Loucy (cell line): Measurements from ENCODE around the gene FOXL3.

Experiments
- EZH2phosphoT487 ChIP-seq: fragments of 200-600 bp; IDR thresholded peaks from 2 replicates; pipeline ENCODE4 v1.6.1; 2018; ENCODE audit warnings: antibody characterized with exemption, mild to moderate bottlenecking, moderate library complexity, borderline replicate concordance
- TF ChIP-seq, protein P1 (sequence below): fragments of 200-600 bp; sonication (generic); conservative IDR thresholded peaks from 2 replicates; pipeline ENCODE4 v1.5.1; 2014; ENCODE audit warnings: mild to moderate bottlenecking, antibody characterized with exemption, low read length

DNA sequence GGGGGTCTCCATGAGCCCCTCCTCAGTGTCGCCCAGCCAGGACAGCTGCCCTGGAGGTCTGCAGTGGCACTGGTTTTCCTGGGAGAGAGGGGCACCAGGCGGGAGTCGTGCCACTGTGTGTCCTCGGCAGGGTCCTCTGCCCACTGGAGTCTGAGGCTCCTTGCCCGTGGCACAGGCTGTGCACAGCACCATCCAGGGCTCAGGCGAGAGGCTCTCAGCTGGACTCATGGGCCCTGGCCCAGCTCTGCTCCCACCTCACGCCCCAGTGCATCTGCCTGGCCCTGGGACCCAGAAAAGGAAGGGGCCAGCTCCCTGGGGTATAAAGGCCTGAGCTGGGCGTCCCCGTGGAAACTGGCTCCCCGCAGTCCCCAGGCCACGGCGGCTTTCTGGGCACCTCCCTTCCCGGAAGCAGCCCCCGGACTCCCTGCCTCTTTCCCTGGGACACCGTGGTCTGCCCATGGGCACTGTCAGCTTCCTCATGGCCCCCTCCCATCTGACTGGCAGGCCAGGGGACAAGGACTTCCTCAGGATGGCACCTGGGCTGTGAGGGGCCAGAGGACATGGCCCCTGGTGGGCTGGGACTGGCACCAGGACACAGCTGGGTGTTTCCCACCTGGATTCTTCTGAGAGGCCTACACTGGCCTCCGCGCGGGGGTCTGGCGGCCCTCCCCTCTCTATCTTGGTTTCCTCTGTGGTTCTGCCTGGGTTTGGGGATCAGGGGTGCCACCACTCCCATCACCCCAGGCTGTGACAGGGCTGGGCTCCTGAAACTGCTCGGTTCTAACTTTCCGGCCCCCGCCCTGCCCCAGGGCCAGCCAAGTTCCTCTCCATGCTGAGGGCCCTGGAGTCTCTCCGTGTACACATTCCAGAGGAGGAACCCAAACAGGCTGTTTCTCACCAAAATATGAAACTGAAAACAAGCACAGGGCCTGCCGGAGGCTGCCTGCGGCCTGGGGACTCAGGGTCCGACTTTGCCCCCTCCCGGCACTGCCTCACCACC, 5.5 kb downstream of the FOXL3 start:
- TF ChIP-seq, protein P1, sequence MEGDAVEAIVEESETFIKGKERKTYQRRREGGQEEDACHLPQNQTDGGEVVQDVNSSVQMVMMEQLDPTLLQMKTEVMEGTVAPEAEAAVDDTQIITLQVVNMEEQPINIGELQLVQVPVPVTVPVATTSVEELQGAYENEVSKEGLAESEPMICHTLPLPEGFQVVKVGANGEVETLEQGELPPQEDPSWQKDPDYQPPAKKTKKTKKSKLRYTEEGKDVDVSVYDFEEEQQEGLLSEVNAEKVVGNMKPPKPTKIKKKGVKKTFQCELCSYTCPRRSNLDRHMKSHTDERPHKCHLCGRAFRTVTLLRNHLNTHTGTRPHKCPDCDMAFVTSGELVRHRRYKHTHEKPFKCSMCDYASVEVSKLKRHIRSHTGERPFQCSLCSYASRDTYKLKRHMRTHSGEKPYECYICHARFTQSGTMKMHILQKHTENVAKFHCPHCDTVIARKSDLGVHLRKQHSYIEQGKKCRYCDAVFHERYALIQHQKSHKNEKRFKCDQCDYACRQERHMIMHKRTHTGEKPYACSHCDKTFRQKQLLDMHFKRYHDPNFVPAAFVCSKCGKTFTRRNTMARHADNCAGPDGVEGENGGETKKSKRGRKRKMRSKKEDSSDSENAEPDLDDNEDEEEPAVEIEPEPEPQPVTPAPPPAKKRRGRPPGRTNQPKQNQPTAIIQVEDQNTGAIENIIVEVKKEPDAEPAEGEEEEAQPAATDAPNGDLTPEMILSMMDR, result no peak
- no peak for TF ChIP-seq EZH2phosphoT487
